GM12873 (cell line): ENCODE results near the gene UTF1.

Experiments used
- TF ChIP-seq, protein P1 (sequence below): IDR thresholded peaks from 2 replicates; pipeline ENCODE4 v1.5.1; 2012; ENCODE audit warnings: low read depth, mild to moderate bottlenecking, moderate library complexity, low read length, control low read depth; ENCODE audit not compliant: insufficient read depth; ENCODE audit errors: missing control alignments

Gene UTF1

DNA sequence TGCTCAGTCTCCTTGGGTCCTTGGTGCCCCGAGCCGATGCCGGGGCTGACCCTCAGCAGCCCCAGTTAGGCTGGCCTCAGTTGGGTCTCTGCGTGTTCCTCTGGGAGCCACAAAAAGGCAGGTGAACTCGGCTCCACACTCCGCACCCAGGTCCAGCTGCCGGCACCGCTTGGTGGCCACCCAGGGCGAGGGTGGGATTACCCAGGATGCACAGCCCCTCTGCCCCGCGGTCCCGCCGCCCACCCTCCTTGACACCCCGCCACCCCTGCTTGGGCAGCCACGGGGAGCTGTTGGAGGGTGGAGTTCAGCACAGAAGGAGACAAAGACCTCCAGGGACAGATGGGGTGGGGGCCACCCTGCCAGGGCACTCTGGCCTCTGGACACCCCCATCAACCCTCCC is 25.3 kb downstream of the UTF1 start:
- TF ChIP-seq, protein P1, sequence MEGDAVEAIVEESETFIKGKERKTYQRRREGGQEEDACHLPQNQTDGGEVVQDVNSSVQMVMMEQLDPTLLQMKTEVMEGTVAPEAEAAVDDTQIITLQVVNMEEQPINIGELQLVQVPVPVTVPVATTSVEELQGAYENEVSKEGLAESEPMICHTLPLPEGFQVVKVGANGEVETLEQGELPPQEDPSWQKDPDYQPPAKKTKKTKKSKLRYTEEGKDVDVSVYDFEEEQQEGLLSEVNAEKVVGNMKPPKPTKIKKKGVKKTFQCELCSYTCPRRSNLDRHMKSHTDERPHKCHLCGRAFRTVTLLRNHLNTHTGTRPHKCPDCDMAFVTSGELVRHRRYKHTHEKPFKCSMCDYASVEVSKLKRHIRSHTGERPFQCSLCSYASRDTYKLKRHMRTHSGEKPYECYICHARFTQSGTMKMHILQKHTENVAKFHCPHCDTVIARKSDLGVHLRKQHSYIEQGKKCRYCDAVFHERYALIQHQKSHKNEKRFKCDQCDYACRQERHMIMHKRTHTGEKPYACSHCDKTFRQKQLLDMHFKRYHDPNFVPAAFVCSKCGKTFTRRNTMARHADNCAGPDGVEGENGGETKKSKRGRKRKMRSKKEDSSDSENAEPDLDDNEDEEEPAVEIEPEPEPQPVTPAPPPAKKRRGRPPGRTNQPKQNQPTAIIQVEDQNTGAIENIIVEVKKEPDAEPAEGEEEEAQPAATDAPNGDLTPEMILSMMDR, result no peak

DNA sequence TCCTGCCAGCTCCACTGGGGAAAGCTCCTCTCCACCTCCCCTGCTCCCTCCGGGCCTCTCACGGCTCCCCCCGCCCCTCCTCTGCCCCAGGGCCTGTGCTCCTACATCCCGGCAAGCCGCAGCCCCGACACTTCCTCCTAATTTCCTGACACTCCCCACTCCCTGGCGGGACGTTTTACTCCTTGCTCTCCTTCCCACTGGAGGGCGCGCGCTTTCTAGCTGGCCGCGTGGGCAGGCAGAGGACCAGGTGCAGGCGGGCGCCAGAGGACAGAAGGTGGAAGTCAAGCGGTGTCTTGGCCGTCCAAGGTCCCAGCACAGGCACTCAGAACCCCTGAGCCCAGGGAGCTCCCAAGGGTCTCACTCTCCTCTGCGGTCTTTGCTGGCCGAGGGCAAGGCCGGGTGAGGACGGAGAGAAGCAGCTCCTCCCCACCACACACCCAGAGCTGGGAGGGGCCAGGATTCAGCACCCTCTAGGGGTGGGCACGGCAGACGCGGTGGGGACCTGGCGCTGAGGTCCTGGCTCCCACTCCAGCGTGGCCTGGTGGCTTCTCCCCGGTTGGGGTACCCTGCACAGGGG is 27.6 kb downstream of the UTF1 start:
- TF ChIP-seq, protein P1, result no peak

DNA sequence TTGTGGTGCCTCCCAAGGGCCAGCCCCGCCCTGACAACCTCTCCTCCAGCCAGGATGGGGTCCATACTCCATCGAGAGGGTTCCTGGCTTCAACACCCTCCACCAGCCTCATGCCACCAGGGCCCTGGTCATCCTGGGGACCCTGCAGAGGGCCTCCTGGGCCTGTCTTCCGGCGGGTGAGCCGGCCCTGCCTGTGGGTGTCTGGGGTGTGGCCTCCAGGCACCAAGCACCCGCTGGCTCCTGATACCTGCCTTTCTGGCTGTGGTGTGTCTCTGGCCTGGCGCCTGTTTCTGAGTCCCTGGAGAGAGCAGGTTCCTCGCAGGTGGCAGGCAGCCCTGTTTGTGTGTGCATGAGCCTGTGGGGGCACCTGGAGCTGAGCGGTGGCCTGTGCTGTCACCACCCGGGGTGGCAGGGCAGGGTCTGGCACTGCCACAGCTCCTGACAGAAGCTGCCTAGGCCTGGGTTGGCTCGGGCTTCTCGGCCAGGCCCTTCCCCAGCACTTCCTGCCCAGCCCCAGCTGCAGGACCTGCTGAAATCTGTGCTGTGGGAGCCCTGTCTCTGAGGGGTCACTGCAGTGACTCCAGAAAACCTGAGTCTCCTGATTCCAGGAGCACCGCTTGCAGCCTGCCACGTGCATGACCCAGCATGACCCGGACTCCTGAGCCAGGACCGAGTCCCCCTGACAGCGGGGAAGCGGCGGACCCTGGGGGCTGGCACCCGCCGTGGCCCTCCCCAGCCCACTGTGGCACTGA is 28.2 kb downstream of the UTF1 start:
- TF ChIP-seq, protein P1, result no peak

DNA sequence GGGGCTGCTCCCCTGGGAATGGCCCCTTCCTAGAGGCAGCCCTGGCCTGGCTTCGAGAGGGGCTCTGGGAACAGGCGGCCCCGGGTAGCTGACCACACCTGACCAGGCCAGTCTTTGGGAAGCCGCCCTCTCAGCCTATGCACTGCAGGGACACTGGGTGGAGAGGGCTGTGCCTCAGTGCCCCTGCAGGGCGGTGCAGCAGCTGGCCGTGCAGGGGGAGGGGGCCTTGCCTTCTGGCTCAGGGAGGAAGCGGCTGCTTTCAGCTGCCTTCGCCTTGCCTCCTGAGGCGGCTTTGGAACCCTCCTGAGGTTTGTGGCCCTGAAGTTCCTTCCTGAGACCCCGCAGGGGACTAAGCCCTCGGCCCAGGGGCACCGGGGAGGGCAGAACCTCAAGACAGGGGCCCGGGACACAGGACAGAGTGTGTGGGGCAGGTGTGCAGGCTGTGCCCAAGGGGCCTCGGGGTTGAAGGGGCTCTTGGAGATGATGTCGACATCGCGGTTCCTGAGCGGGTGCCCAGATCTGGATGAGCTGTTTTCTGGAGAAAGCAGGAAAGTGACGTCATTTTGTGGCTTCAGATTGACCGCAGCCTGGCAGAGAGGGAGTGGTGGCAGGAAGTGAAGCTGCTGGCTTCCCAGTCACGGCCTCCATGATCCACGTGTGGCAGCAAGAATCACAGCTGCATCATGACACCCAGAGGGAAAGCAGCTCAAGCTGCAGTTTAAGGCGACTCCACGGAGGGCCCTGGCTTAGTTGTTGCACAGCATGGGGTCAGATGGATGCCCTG is 29.0 kb downstream of the UTF1 start:
- TF ChIP-seq, protein P1, result no peak

GRCh38 chr10:133259602-133259989 is 29.6 kb downstream of the UTF1 start:
- TF ChIP-seq, protein P1, result no peak

- TF ChIP-seq, protein P1, result peak; percentile 7
Measured at GRCh38 chr10:133260895-133261725, 31.1 kb downstream of the UTF1 start.
